K562 (cell line): ENCODE data around the gene LUZP1. TPM values are rescaled to one million over a fixed set of nuclear protein-coding genes. Genes with fewer than 3 reads are reported as not detected.

Experiments
- ATAC-seq: fragments of 200-7000 bp; cut with Tn5 transposase; 3 replicates; pipeline ENCODE4 v1.9.1; 2020; ENCODE audit warnings: moderate library complexity
- BruUV-seq: library from RNA; stranded (reverse); fragments of 400-500 nt; replicated peaks from 2 replicates; lab custom pipeline; 2021; lab: Mats Ljungman, UMichigan
- CTCF ChIA-PET: fragments of 300-600 bp; formaldehyde crosslinking; extraction: SDS; loops from one replicate; lab custom pipeline; 2021; ENCODE audit warnings: low intra/inter-chr PET ratio; lab: Yijun Ruan, JAX
- POLR2A ChIA-PET: fragments of 300-600, 350-650 bp; sonication (Branson Sonifier 250); formaldehyde crosslinking; extraction: SDS; loops from one replicate; lab custom pipeline; 2021; ENCODE audit warnings: antibody characterized with exemption, inconsistent platforms; lab: Yijun Ruan, JAX
- DNase-seq, 4 experiments: peaks; one replicate each; pipeline versions ENCODE4 v3.0.0 to v3.0.0-alpha.2; 2011 to 2018; ENCODE audit warnings: low spot score in 3 of 4, mixed read lengths in 3 of 4; ENCODE audit errors: extremely low read depth in 1 of 4
- FAIRE-seq: peaks from 2 replicates; lab custom pipeline; 2011; peaks lifted over from hg19 to GRCh38; lab: Jason Lieb, UNC
- H2AFZ ChIP-seq: 2 replicates; pipeline ENCODE4 v1.6.0; 2011; ENCODE audit warnings: low read depth, low read length, control low read depth, inconsistent platforms
- H3K27ac ChIP-seq: fragments of 200-600 bp; 3 replicates; pipeline ENCODE4 v1.8.0; 2011; ENCODE audit warnings: low read depth, mild to moderate bottlenecking, control low read depth, inconsistent platforms, low read length, moderate library complexity, mixed read lengths; ENCODE audit errors: extremely low read depth
- H3K27me3 ChIP-seq, 2 experiments: fragments of 300-600 bp in 1 of 2; 2 replicates in 1 of 2; 3 replicates in 1 of 2; pipeline versions ENCODE4 v1.6.0 to v1.8.0; 2011; ENCODE audit warnings: inconsistent platforms in 2 of 2, low read length in 2 of 2, mild to moderate bottlenecking in 1 of 2, mixed read lengths in 1 of 2, moderate library complexity in 1 of 2; ENCODE audit not compliant: control insufficient read depth in 2 of 2, insufficient read depth in 2 of 2
- H3K36me3 ChIP-seq: fragments of 300-600 bp; 3 replicates; pipeline ENCODE4 v1.8.0; 2011; ENCODE audit warnings: mild to moderate bottlenecking, low read length, inconsistent platforms; ENCODE audit not compliant: control insufficient read depth, insufficient read depth
- H3K4me1 ChIP-seq, 2 experiments: fragments of 200-600 bp in 1 of 2; replicated peaks in 1 of 2; 2 replicates in 1 of 2; 3 replicates in 1 of 2; pipeline versions ENCODE4 v1.5.1 to v1.8.0; 2011; ENCODE audit warnings: inconsistent platforms in 2 of 2, low read length in 2 of 2, mild to moderate bottlenecking in 1 of 2, mixed read lengths in 1 of 2, moderate library complexity in 1 of 2; ENCODE audit not compliant: control insufficient read depth in 2 of 2, insufficient read depth in 2 of 2
- H3K4me2 ChIP-seq: 2 replicates; pipeline ENCODE4 v1.6.1; 2011; ENCODE audit warnings: low read length, control low read depth, inconsistent platforms, mixed read lengths; ENCODE audit not compliant: insufficient read depth
- H3K4me3 ChIP-seq: fragments of 200-600 bp; sonication (generic), shearing (Covaris generic); 2 replicates; pipeline ENCODE4 v1.5.1; 2016; ENCODE audit warnings: control low read depth, inconsistent platforms
- H3K79me2 ChIP-seq: fragments of 200-600 bp; 3 replicates; pipeline ENCODE4 v1.8.0; 2011; ENCODE audit warnings: low read length, inconsistent platforms; ENCODE audit not compliant: control insufficient read depth, insufficient read depth
- H3K9ac ChIP-seq, 2 experiments: 2 replicates each; pipeline versions ENCODE4 v1.6.0 to v1.6.1; 2011; ENCODE audit warnings: low read depth in 2 of 2, low read length in 2 of 2, control low read depth in 1 of 2, inconsistent platforms in 1 of 2, mild to moderate bottlenecking in 1 of 2, mixed read lengths in 1 of 2; ENCODE audit not compliant: insufficient read depth in 1 of 2
- H3K9me1 ChIP-seq: one replicate; pipeline ENCODE4 v1.6.0; 2011; ENCODE audit warnings: inconsistent platforms, mild to moderate bottlenecking, low read length, moderate library complexity; ENCODE audit not compliant: control insufficient read depth, insufficient read depth
- H3K9me3 ChIP-seq: replicated peaks from 2 replicates; pipeline ENCODE4 v1.5.1; 2011; ENCODE audit warnings: low read depth, low read length, inconsistent platforms; ENCODE audit not compliant: control insufficient read depth, insufficient read depth
- H4K20me1 ChIP-seq: replicated peaks from 2 replicates; pipeline ENCODE4 v1.6.1; 2011; ENCODE audit warnings: low read length, inconsistent platforms, mixed read lengths; ENCODE audit not compliant: control insufficient read depth, insufficient read depth
- E2F1 ChIP-seq: sonication (generic); formaldehyde crosslinking; IDR thresholded peaks from 2 replicates; pipeline ENCODE4 v1.8.1; 2023; ENCODE audit warnings: mild to moderate bottlenecking, missing genetic modification reagents, moderate library complexity
- FOXJ3 ChIP-seq: sonication (generic); formaldehyde crosslinking; IDR thresholded peaks from 2 replicates; pipeline ENCODE4 v1.4.0; 2020; ENCODE audit warnings: mild to moderate bottlenecking, missing genetic modification reagents
- FOXK1 ChIP-seq: sonication (generic); formaldehyde crosslinking; IDR thresholded peaks from 2 replicates; pipeline ENCODE4 v1.8.0; 2022; ENCODE audit warnings: missing genetic modification reagents, mild to moderate bottlenecking, borderline replicate concordance
- FOXK2 ChIP-seq, 2 experiments: fragments of 450-650 bp; IDR thresholded peaks in 1 of 2; conservative IDR thresholded peaks in 1 of 2; 2 replicates each; pipeline ENCODE4 v1.6.1; 2016; ENCODE audit warnings: low read depth in 2 of 2, mild to moderate bottlenecking in 1 of 2
- KDM1A ChIP-seq, 2 experiments: fragments of 450-650 bp; IDR thresholded peaks; 2 replicates each; pipeline ENCODE4 v1.6.1; 2016; ENCODE audit warnings: mild to moderate bottlenecking in 2 of 2
- PRDM10 ChIP-seq: fragments of 450-650 bp; IDR thresholded peaks from 2 replicates; pipeline ENCODE4 v1.6.1; 2018; ENCODE audit not compliant: partially characterized antibody
- RAD21 ChIP-seq, 2 experiments: fragments of 250-450 bp in 1 of 2; fragments of 450-650 bp in 1 of 2; sonication (Bioruptor Pico) in 1 of 2; formaldehyde crosslinking in 1 of 2; IDR thresholded peaks in 1 of 2; conservative IDR thresholded peaks in 1 of 2; 2 replicates each; pipeline versions ENCODE4 v1.4.0 to v1.8.0; 2020 to 2022; ENCODE audit warnings: mild to moderate bottlenecking in 2 of 2, moderate library complexity in 1 of 2
- TFAP4 ChIP-seq: sonication (generic); formaldehyde crosslinking; IDR thresholded peaks from 2 replicates; pipeline ENCODE4 v1.8.0; 2022; ENCODE audit warnings: missing genetic modification reagents, mild to moderate bottlenecking, moderate library complexity, borderline replicate concordance
- VEZF1 ChIP-seq: fragments of 200-800 bp; sonication (Bioruptor generic); IDR thresholded peaks from 2 replicates; pipeline ENCODE4 v1.6.1; 2017; ENCODE audit warnings: missing genetic modification characterization, missing compliant biosample characterization
- ZNF584 ChIP-seq: fragments of 200-800 bp; sonication (Bioruptor generic); IDR thresholded peaks from 2 replicates; pipeline ENCODE4 v1.6.1; 2016; ENCODE audit warnings: low read depth, mild to moderate bottlenecking, missing genetic modification characterization, missing compliant biosample characterization
- WGBS: fragments of 100-300 bp; shearing (Covaris generic); methylation state at CpG from one replicate; pipeline ENCODE4 v1.1.6; 2016; ENCODE audit warnings: low coverage, mixed read lengths; ENCODE audit not compliant: insufficient coverage; ENCODE audit errors: missing lambda C conversion rate; 5-methylcytosine and 5-hydroxymethylcytosine counted together
- in situ Hi-C: fragments of 300-500 bp; cut with MboI; formaldehyde crosslinking; loops from 4 replicates; pipeline ENCODE4 v1.15.0; 2018; ENCODE audit warnings: inconsistent platforms, mixed read lengths
- intact Hi-C: fragments of 100-400 bp; cut with micrococcal nuclease; formaldehyde crosslinking; loops from 2 replicates; pipeline ENCODE4 v1.14.2; 2022
- polyA plus RNA-seq, 8 experiments: library from polyadenylated mRNA; depleted of rRNA in 4 of 8; stranded (reverse) in 5 of 8; unstranded in 3 of 8; fragments of >200 nt; fragmentation: Nextera tagmentation in 2 of 8; fragmentation: Illumina TruSeq in 1 of 8; extraction: Ambion mirVana in 2 of 8; extraction: Trizol in 1 of 8; gene quantifications; 2 replicates each; pipeline versions ENCODE4 v1.2.1 to v1.2.3, GENCODE V29; 2011 to 2014; ENCODE audit warnings: inconsistent platforms in 1 of 8, missing spikeins in 1 of 8
- total RNA-seq, 7 experiments: library from RNA; depleted of rRNA in 6 of 7; stranded (reverse); fragments of >200 nt in 6 of 7; fragmentation: Illumina TruSeq in 2 of 7; extraction: Trizol in 2 of 7; gene quantifications; 2 replicates each; pipeline versions ENCODE4 v1.2.1 to v1.2.3, GENCODE V29; 2011 to 2021; ENCODE audit warnings: low replicate concordance in 1 of 7
- TF ChIP-seq, protein P1 (sequence below), 3 experiments: IDR thresholded peaks in 2 of 3; conservative IDR thresholded peaks in 1 of 3; 2 replicates each; pipeline ENCODE4 v1.5.1; 2011 to 2012; ENCODE audit warnings: low read length in 3 of 3, mild to moderate bottlenecking in 3 of 3, control low read depth in 2 of 3, improper control_type of control experiment in 1 of 3, inconsistent platforms in 1 of 3, low read depth in 1 of 3, mixed read lengths in 1 of 3, moderate library complexity in 1 of 3; ENCODE audit not compliant: insufficient read depth in 2 of 3

Gene LUZP1
- total and polyA plus RNA-seq, 9 of the 15 experiments (the other 6 are each of a cell fraction or from before 2014, with no cell fraction given), result 6.5 to 19.1 (median 12.4) TPM

DNA sequence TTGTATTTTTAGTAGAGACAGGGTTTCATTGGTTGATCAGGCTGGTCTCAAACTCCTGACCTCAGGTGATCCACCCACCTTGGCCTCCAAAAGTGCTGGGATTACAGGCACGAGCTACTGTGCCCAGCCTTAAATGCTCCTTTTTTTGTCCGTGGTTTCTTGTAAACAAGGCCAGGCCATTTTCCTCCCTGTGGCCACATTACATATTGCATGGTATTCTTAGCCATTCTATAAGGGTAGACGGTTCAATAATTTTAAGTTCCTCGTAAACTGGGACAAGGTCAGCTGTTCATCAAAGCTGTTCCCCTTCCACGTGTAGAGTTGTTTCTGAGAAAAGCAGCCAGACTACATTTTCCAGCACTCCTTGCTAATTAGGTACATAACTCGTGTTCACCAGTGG is 10.3 kb upstream of the LUZP1 start:
- Histone ChIP-seq H4K20me1 (no peaks in the 10 kb centered on the region), H3K9me3 (no peaks in the 10 kb centered on the region), H3K4me1 (peaks cover 10 to 16% of the 10 kb centered on the region in 2 experiments; a peak in 4 of 5 replicates), H2AFZ (no peak overlapping the region), H3K27ac (no peak overlapping the region), H3K27me3 (peaks cover 3 to 4% of the 10 kb centered on the region in 2 experiments; a peak in 1 of 5 replicates), H3K36me3 (no peaks in the 10 kb centered on the region), H3K79me2 (no peaks in the 10 kb centered on the region), H3K4me3 (no peak overlapping the region), H3K4me2 (no peak overlapping the region), H3K9me1 (no peaks in the 10 kb centered on the region), H3K9ac (no peak overlapping the region)
- CTCF ChIA-PET, result no interaction called here
- 46% methylated on average over 6 of the region's 6 CpGs for WGBS
- FAIRE-seq (no peak), DNase-seq (peak in 3 of 4 experiments; percentile 41 to 55 (median 50)), ATAC-seq (peak; percentile 36; the same call in 2 of the 3 replicates)
- in situ Hi-C loops, result no loop called here
- POLR2A ChIA-PET, result interaction anchor here (0.7 to 2.7 kb wide), 4 partner anchors 10 to 79 kb away, joined by 4 to 12 read pairs (median 6); partner anchors contain the start of gene LUZP1
- BruUV-seq, result no TSS peak
- intact Hi-C loops, result no loop called here
- no peak for TF ChIP-seq ZNF584 (CRISPR knock-in tag)
- no peak for TF ChIP-seq KDM1A (IDR thresholded peaks at IDR 0.05)
- no peak for TF ChIP-seq FOXJ3 (CRISPR knock-in tag)
- no peak for TF ChIP-seq VEZF1 (CRISPR knock-in tag)
- peak; percentile 44 to 75; a peak in 2 of 4 replicates for TF ChIP-seq FOXK2 (conservative IDR thresholded peaks at IDR 0.05 in 1 of 2, IDR thresholded peaks at IDR 0.05 in 1 of 2; ENCODE audit: low read depth in 2 of 2)
- TF ChIP-seq RAD21 (CRISPR knock-in tag; conservative IDR thresholded peaks at IDR 0.05 in 1 of 2, IDR thresholded peaks at IDR 0.05 in 1 of 2), result peak in 1 of 2 experiments; percentile 6; a peak in 1 of 4 replicates
- TF ChIP-seq PRDM10, result no peak
- TF ChIP-seq TFAP4, result no peak
- TF ChIP-seq FOXK1 (CRISPR knock-in tag), result peak; percentile 67; the same call in 1 of the 2 replicates
- TF ChIP-seq, protein P1, sequence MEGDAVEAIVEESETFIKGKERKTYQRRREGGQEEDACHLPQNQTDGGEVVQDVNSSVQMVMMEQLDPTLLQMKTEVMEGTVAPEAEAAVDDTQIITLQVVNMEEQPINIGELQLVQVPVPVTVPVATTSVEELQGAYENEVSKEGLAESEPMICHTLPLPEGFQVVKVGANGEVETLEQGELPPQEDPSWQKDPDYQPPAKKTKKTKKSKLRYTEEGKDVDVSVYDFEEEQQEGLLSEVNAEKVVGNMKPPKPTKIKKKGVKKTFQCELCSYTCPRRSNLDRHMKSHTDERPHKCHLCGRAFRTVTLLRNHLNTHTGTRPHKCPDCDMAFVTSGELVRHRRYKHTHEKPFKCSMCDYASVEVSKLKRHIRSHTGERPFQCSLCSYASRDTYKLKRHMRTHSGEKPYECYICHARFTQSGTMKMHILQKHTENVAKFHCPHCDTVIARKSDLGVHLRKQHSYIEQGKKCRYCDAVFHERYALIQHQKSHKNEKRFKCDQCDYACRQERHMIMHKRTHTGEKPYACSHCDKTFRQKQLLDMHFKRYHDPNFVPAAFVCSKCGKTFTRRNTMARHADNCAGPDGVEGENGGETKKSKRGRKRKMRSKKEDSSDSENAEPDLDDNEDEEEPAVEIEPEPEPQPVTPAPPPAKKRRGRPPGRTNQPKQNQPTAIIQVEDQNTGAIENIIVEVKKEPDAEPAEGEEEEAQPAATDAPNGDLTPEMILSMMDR (IDR thresholded peaks at IDR 0.05 in 2 of 3, conservative IDR thresholded peaks at IDR 0.05 in 1 of 3; ENCODE audit: insufficient read depth in 2 of 3, low read depth in 1 of 3, low read length in 3 of 3), result peak; percentile 25 to 27 (median 27); a peak in 3 of 6 replicates
- TF ChIP-seq E2F1, result no peak
